ENCODE data around the gene SH3PXD2A.

Gene SH3PXD2A

DNA sequence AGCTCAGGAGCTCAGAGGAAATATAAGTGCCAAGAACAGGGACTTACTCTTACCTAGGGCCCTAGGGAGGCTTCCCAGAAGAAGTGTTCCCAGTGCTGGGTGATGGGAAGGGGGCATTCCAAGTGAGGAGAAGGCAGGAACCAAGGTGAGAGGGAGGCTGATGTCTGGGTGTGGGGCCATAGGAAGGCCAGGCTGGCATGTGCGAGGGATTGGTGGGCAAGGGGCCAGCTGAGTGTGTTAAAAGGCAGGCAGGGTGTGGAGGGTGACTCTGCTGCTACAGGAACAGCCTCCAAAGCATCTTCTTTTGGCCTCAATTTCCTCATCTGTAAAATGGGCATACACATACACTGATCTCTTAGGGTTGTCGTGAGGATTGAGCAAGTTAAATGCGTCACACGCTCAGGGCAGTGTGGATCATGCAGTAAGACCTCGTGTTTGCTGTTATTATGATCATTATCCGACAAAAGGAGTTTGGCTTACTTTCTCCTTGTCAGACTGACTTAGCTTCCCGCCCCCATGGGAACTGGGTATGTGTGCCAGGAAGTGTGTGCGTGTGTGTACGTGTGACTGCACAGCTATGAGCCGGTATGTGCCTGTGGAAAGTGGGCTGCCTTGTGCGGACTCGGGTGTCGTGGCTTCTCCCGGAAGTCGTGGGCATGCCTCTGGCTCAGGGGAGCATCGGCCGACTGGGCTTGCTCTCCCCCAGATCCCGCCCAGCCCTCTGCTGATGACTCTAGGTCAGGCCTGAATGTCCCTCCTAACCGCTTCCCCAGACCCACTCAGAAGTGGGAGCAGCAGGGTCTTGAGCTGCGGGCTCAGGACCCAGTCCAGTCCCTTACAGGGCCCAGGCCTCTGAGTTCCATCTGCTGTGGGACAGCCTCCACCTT lies 302.3 kb downstream of the SH3PXD2A start:
- no peak for DNase-seq (ENCODE audit: extremely low read depth in 1 of 2, low read depth in 1 of 2)

DNA sequence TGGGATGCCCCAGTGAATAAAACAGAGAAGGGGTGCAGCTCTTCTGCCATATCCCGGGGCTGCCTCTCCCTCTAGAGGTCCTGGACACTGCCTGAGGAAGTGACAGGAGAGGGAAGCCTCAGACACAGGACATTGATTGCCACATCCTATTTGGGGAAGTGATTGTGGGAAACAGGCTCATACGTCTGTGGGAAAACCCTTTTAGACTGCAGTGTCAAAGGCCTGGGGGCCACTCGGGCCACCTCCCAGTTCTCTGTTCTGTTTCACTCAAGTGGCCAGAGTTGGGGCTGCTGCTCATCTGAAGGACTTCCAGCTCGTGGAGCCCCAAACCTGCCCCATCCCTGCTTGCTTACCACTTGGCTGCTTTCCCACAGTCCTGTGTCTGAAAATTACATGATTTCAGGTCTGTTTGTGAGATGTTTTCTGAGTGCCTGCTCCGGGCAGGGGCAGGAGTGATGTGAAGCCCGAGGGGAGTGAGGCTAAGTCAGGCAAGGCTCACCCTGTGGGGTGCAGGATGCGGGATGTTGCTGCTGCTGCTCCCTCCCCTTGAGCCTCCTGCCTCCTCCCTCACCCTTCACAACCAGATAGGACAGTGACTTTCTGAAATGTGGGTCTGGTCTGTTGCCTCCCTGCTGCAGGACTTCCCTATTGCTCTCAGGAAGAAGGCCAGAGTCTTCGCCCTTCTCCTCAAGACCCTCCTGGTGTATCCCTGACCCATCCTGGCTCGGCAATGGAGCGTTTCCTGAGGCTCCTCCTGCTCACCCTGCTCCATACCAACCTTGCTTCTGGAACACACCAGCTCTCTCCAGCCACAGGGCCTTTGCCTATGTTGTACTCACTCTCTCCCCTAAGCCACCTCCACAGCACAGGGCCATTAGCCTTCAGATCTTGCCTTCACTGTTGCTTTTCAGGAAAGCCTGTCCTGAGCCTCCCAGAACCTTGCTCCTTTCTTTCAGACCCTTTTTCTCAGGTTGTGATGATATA lies 303.5 kb downstream of the SH3PXD2A start:
- no peak for DNase-seq (ENCODE audit: extremely low read depth in 1 of 2, low read depth in 1 of 2)

DNA sequence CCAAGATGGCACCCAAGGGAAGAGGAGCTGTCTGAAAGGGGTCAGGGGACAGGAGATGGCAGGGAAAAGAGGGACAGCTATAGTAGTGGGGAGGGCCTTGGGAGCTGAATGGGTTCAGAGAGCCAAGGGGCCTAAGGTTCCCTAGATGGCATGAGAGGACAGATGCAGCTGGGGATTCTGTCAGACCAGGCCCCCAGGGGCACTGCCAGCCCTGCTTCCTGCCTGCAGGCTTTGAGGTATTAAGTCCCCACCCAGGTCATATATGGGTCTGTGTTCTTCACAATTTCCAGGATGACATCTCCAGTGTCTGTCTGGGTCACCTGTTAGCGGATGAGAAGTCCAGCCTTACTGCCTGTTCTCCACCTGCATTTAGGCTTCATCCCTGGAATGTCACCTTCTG lies 305.1 kb downstream of the SH3PXD2A start:
- no peak for DNase-seq (ENCODE audit: extremely low read depth in 1 of 2, low read depth in 1 of 2)

- no peak for DNase-seq (ENCODE audit: extremely low read depth in 1 of 2, low read depth in 1 of 2)
Observed at GRCh38 chr10:103549349-103549685, 306.1 kb downstream of the SH3PXD2A start.

- no peak for DNase-seq (ENCODE audit: extremely low read depth in 1 of 2, low read depth in 1 of 2)
Observed at GRCh38 chr10:103548581-103549348, 306.6 kb downstream of the SH3PXD2A start.

DNA sequence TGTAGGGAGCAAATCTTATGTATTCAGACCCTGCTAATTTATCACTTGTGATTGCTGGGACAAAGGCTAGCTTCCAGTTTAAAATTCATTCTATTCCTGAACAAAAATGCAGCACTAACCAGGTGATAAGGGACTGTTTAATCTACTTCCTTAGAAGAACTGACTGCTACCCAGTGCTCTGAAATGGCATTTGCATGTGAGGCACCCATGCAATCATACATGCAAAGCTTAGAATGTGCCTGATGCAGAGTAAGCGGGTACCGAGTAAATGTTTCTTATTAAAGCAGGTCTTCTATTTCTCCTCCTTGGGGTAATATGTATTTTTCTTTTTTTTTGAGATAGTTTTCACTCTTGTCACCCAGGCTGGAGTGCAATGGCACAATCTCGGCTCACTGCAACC lies 307.4 kb downstream of the SH3PXD2A start:
- DNase-seq (ENCODE audit: extremely low read depth in 1 of 2, low read depth in 1 of 2) = no peak

DNA sequence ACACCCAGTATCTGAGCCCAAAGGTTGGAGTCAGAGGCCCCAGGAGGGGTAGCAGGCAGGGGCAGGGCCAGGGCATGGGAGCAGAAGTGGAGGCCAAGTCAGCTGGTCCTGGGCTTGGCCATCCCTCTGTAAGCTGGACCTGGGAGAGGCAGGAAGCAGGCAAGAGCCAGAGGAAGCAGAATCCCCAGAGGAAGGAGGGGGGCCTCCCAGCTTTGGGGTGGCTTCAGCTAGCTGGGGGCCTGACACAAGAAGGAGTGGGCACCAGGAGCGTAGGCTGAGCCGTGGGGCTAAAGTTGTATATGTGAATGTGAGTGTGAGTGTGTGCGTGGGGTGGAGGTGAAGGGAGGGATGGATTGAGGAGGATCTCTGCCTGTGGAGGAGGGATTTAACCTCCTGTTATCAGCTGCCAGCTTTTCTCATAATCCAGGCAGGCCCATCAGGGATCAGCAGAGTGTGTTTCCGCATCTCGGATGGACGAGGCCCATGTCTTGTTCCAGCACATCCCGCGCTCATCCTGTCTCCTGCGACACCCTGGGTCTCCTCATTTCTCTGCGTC lies 307.9 kb downstream of the SH3PXD2A start:
- no peak for DNase-seq (ENCODE audit: extremely low read depth in 1 of 2, low read depth in 1 of 2)

GRCh38 chr10:103546401-103546800 lies 309.0 kb downstream of the SH3PXD2A start:
- DNase-seq (ENCODE audit: extremely low read depth in 1 of 2, low read depth in 1 of 2) = no peak

DNA sequence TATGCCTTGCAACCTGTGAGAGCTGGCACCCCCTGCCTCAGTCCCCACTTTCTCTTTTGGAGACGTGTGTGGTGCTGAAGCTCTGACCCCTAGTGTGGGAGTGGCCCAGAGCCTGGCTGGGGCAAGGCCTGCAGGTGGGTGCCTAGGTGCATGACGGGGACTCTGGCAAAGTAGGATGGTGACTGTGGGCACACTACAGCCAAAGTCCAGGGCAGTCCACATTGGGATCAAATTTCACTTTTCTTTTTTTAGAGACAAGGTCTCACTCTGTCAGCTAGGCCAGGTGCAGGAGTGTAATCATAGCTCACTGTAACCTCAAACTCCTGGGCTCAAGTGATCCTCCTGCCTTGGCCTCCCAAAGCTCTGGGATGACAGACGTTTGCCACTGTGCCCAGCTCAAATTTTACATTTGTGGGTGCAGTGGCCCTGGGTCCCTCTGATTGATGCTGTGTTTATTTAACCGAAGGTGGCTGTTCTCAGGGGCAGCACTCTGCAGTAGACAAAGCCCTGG lies 309.6 kb downstream of the SH3PXD2A start:
- no peak for DNase-seq (ENCODE audit: extremely low read depth in 1 of 2, low read depth in 1 of 2)

DNA sequence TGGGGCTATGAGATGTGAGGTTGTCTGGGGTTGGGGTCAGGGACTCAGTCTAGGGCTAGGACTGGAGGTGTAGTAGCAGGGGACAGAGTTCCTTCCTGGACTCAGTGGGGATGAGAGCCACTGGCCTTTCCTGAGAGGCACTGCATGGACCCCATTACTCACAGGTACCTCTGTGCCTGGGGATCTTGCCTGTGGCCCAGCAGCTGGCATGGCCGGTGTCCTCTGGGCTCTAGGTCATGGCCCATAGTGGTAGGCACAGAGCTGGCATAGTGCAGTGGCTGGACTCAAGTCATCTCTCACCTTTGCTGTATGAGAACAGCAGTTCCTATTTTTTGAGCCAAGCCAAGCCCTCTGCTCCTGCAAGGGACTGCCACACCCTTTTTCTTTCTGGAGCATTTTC lies 310.0 kb downstream of the SH3PXD2A start:
- no peak for DNase-seq (ENCODE audit: extremely low read depth in 1 of 2, low read depth in 1 of 2)

DNA sequence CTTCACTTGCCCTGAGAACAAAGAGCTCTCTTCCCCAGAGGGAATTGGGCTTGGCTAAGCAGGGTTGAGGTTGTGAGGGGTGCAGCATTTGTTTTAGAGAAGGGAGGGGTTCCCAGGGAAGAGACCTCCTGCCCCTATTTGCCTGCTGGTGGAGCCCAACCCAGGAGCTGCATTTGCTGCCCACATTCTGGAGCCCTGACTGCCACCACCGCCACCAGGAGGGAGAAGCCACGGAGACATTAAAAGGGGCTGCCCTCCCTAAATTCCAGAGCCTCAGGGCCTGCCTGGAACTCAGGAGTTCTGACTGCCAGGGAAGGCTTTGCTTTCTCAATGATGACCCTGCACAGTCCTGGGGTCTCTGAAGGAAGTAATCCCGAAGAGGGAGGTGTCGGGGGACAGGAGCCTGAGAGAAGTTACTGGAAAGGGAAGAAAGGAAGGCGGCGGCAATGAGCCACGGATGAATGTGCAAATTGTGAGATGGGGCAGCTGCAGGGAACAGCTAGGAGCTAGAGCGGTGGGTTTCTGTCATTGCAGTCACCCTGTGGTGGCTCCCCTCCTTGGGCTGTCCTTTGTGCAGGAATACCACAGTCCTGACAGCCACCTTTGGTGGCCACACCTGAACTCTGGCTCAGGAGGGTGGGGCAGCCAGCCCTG lies 310.6 kb downstream of the SH3PXD2A start:
- no peak for DNase-seq (ENCODE audit: extremely low read depth in 1 of 2, low read depth in 1 of 2)
